ENCODE results near the gene LRIG1.

GRCh38 chr3:66380200-66380932 is 120.5 kb downstream of the LRIG1 start:
- TF ChIP-seq CTCF (IDR thresholded peaks at IDR 0.05) (no peak), POLR2A (IDR thresholded peaks at IDR 0.05) (no peak)
